Pancreas (tissue), 10 donors: Measurements from ENCODE around the gene PWWP2B. TPM values are rescaled to one million over a fixed set of nuclear protein-coding genes. Genes with fewer than 3 reads are reported as not detected.

Source experiments
- ATAC-seq, 4 donors: fragments of 200-7000 bp; cut with Tn5 transposase; one replicate each; pipeline versions ENCODE4 v1.8.0 to v1.9.1; 2020; ENCODE audit warnings: mild to moderate bottlenecking in 4 of 4, moderate library complexity in 4 of 4
- DNase-seq, 6 donors: peaks; one replicate each; pipeline ENCODE4 v3.0.0-alpha.2; 2020
- FAIRE-seq: peaks from 2 replicates; lab custom pipeline; 2012; peaks lifted over from hg19 to GRCh38; lab: Jason Lieb, UNC
- H3K27ac ChIP-seq, 4 donors: fragments of 200-600 bp; sonication (generic); 1 replicate in 3 of 4; 2 replicates in 1 of 4; pipeline versions ENCODE4 v1.5.0 to v1.8.0; 2020
- H3K27me3 ChIP-seq, 4 donors: fragments of 200-600 bp; one replicate each; pipeline ENCODE4 v1.8.0; 2021
- H3K36me3 ChIP-seq, 3 donors: fragments of 200-600 bp; sonication (generic) in 1 of 3; one replicate each; pipeline versions ENCODE4 v1.5.0 to v1.8.0; 2020 to 2021
- H3K4me1 ChIP-seq, 3 donors: fragments of 200-600 bp; one replicate each; pipeline ENCODE4 v1.8.0; 2021
- H3K4me3 ChIP-seq, 4 donors: fragments of 200-600 bp; sonication (generic) in 2 of 4; one replicate each; pipeline versions ENCODE4 v1.5.0 to v1.8.0; 2020 to 2021
- H3K9me3 ChIP-seq, 4 donors: fragments of 200-600 bp; one replicate each; pipeline ENCODE4 v1.8.0; 2021
- WGBS, 2 donors: extraction: QIAGEN DNeasy Blood & Tissue Kit; methylation state at CpG; one replicate each; pipeline ENCODE4 v1.1.7; 2013; 5-methylcytosine and 5-hydroxymethylcytosine counted together
- intact Hi-C, 3 donors: fragments of 100-400 bp; cut with DNase I; formaldehyde crosslinking; loops; one replicate each; pipeline versions ENCODE4 v1.11.1 to v1.14.2; 2022
- polyA plus RNA-seq, 2 donors: library from polyadenylated mRNA; stranded (reverse); fragments of 200-250 nt; gene quantifications; one replicate each; pipeline ENCODE4 v1.2.3, GENCODE V29; 2013
- total RNA-seq, 6 donors: library from RNA; stranded (reverse); fragmentation: NEBNext Ultra II Directional in 4 of 6; extraction: Animal tissue kit (Norgen Biotek cat#: 25700) in 4 of 6; gene quantifications; one replicate each; pipeline versions ENCODE4 v1.2.1 to v1.2.4, GENCODE V29; 2021 to 2023
- TF ChIP-seq, protein P1 (sequence below), 4 donors: fragments of 200-600 bp; sonication (generic) in 3 of 4; IDR thresholded peaks; one replicate each; pipeline versions ENCODE4 v1.5.0 to v1.8.0; 2021; ENCODE audit warnings: antibody characterized with exemption in 4 of 4
- donor health status: healthy with polysubstance abuse.
- donor health status: DM: no; HTN: no; CAD: no; lungs with moderate emphysema.
- donor health status: DM: no; HTN: no; CAD: no.
- donor health status: control.
- donor health status: control.
- donor health status: Bipolar disorder and iron deficiency.
- donor health status: DM: yes; HTN: yes; CAD: no.
- donor health status: DM: no; HTN: no; CAD: no.
- donor health status: DM: no; HTN: no; CAD: no.
- donor health status: DM: yes; HTN: yes; CAD: no.

PWWP2B gene
- total and polyA plus RNA-seq, 8 donors, result 17.8 to 44.1 (median 25.2) TPM

DNA sequence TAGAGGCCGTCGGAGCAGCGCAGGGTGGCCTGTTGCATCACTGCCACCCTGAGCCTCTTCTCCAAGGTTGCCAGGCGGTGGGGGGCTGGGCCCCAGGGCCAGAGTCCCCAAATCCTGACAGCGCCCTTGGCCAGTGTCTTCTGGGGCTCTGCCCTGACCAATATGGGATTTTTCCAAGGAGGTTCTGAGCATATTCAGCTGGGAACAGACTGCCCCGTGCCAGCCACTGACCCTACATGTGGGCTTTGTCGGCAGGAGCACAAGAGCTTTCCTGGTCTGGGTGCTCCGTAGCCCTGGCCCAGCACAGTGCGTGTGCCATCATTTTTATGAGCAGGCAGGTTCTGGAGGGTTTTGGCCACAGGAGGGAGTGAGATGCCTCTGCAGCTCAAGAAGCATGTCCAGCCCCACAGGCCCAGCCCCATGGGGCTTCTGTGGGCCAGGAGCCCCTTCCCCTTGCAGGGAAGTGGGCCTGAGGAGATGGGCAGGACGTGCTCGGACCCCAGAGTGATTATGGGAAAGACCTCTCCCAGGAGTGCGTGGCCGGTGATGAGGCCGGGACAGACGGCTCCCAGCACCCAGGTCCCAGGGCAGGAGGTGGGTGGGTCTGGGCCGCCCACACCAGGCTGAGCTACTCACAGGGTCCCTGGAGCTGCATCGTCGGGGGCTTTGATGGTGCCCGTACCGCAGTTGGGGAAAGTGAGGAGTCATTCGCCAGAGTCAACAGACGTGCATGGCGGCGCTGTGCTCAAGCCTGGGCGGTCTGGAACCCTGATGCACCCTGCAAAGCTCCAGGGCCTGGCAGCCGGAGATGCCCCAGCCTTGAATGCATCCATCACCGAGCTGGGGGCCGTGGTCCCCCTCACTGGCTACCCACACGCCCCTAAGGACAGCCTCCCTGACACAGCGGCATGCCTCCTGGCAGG is 66.6 kb downstream of the PWWP2B start:
- Histone ChIP-seq H3K27ac (peak overlapping the region in 1 of 4 donors; percentile 66), H3K9me3 (no peaks in the 10 kb centered on the region), H3K4me3 (no peak overlapping the region), H3K4me1 (peaks cover 12 to 13% (median 13%) of the 10 kb centered on the region in 3 donors), H3K36me3 (no peaks in the 10 kb centered on the region), H3K27me3 (no peaks in the 10 kb centered on the region)
- TF ChIP-seq, protein P1, sequence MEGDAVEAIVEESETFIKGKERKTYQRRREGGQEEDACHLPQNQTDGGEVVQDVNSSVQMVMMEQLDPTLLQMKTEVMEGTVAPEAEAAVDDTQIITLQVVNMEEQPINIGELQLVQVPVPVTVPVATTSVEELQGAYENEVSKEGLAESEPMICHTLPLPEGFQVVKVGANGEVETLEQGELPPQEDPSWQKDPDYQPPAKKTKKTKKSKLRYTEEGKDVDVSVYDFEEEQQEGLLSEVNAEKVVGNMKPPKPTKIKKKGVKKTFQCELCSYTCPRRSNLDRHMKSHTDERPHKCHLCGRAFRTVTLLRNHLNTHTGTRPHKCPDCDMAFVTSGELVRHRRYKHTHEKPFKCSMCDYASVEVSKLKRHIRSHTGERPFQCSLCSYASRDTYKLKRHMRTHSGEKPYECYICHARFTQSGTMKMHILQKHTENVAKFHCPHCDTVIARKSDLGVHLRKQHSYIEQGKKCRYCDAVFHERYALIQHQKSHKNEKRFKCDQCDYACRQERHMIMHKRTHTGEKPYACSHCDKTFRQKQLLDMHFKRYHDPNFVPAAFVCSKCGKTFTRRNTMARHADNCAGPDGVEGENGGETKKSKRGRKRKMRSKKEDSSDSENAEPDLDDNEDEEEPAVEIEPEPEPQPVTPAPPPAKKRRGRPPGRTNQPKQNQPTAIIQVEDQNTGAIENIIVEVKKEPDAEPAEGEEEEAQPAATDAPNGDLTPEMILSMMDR (IDR thresholded peaks at IDR 0.05), result no peak
- no peak for ATAC-seq
- intact Hi-C loops, result no loop called here
- WGBS, 2 donors, result 85 to 87% methylated on average over 30 of the region's 30 CpGs
- FAIRE-seq, result no peak
- DNase-seq, result peak in 3 of 6 donors; percentile 24 to 73 (median 57)

DNA sequence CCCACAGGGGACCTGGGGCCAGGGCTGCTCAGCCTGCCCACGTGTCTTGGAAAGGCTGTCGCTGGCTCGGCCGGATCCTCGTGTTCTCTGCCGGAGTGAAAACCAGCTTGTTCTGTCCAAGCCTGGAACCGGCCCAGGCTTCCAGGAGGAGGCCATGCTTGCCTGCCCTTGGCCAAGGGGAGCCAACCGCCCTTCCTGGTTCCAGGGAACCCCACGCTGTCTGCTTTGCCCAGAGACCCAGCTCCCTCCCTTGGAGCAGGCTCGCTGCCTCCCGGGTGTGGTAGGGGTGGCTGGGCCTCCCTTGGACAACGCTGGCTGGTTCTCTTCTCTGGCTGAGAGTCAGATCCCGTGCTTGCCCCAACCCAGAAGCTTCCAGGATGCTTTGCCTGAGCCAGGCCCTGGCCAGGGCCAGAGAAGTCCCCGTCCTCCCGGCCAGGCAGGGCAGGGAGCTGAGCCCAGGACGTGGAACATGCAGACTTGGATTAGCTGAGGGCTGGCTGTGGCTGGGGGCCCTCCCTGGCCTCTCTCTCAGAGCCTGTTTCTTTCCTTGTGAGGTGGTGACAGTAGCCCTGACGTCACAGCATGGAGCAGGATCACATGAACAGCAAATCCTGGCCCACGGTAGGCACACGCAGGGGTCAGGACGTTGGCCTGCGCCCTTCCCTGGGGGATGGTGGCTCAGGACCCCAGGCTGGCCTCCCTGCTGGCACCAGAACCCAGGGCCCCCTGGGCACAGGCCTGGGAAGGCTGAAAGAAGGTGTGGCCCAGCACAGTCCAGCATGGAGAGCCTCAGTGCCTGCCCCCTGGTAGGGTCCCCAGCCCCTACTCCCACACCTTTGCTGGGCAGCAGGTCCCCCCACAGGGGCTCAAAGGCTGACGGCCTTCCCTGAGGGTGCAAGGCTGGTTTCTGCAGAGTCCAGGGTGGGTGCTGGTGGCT is 67.5 kb downstream of the PWWP2B start:
- H3K27me3 ChIP-seq, result no peaks in the 10 kb centered on the region
- intact Hi-C loops, result no loop called here
- ATAC-seq (peak; percentile 22 to 55 (median 32)), DNase-seq (peak in 4 of 6 donors; percentile 52 to 88 (median 67)), FAIRE-seq (no peak)
- WGBS, 2 donors, result 67 to 70% methylated on average over 21 to 22 of the region's 22 CpGs
- H3K4me3 ChIP-seq, result no peak overlapping the region
- peak overlapping the region; percentile 48 to 66 (median 62) for H3K27ac ChIP-seq
- H3K9me3 ChIP-seq, result no peaks in the 10 kb centered on the region
- H3K36me3 ChIP-seq, result no peaks in the 10 kb centered on the region
- TF ChIP-seq, protein P1 (IDR thresholded peaks at IDR 0.05), result no peak
- H3K4me1 ChIP-seq, result peaks cover 4 to 9% (median 5%) of the 10 kb centered on the region in 3 donors

DNA sequence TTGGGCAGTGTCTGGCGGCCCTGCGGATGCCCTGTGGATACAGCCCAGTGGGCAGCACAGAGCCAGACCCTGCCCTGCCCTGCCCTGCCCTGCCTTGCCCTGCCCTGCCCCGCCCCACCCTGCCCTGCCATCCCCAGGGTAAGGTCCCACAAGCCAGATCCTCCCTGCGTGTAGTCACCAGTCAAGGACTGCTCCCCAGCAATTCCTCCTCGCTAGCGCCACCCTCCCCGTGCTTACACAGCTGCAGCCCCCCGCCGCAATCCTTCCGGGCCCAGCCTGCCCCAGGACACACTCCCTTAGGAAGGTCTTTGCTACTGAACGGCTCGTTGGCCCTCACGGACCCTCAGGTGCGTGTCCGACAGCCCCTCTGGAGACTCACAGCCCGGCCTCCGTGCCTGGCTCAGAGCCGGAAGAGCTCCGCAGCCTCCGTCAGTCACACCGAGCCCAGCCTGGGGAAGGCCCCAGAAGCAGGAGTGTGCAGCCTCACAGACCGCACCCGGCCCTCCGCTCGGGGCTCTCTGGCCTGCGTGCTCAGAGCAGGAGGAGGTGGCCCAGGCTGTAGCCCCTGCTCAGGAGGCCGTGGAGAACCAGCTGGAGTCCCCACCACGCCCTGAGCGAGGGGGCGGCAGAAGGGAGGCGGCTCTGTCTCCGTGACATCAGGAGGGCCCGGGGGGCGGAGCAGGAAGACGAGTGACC is 68.3 kb downstream of the PWWP2B start:
- H3K27ac ChIP-seq, result no peak overlapping the region
- intact Hi-C loops, result no loop called here
- no peak for FAIRE-seq
- WGBS, 2 donors, result 92 to 94% methylated on average over 34 to 35 of the region's 35 CpGs
- H3K36me3 ChIP-seq, result no peaks in the 10 kb centered on the region
- H3K27me3 ChIP-seq, result no peaks in the 10 kb centered on the region
- H3K4me3 ChIP-seq, result no peak overlapping the region
- no peaks in the 10 kb centered on the region for H3K9me3 ChIP-seq
- no peak for ATAC-seq
- H3K4me1 ChIP-seq, result peaks cover 0 to 5% (median 4%) of the 10 kb centered on the region in 3 donors
- DNase-seq, result peak in 2 of 6 donors; percentile 29 to 56
- TF ChIP-seq, protein P1 (IDR thresholded peaks at IDR 0.05), result no peak

DNA sequence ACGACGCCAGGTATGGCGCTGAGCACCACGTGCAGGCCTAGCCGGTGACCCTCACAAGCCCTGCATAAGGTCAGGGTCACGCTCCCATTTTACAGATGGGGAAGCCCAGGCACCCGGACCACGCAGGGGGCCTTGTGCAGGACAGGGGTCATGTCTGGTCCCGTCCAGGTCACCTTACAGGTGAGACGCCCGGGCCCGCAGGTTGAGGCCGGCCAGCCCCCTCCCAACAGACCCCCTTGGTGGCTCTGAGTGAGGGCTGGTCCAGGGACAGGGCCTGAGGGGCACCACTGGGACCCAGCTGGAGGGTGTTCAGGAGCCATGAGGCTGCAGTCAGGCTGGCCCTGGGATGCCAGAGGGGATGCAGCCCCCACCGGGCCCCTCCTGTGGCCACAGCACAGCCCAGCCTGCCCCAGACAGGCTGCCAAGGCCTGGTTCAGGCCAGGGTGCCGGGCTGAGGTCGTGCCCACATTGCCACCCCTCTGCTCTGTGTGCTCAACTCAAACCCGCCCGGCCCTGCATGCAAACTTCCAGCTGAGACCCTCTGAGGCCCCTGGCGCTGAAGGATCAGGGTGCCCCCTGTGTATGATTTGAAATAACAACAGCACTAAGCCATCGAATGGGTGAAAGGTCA is 69.0 kb downstream of the PWWP2B start:
- Histone ChIP-seq H3K36me3 (no peaks in the 10 kb centered on the region), H3K4me1 (peaks cover 0 to 5% (median 4%) of the 10 kb centered on the region in 3 donors), H3K27ac (no peak overlapping the region), H3K9me3 (no peaks in the 10 kb centered on the region), H3K4me3 (no peak overlapping the region), H3K27me3 (no peaks in the 10 kb centered on the region)
- DNase-seq, result peak in 2 of 6 donors; percentile 28 to 75
- FAIRE-seq, result no peak
- TF ChIP-seq, protein P1 (IDR thresholded peaks at IDR 0.05), result no peak
- ATAC-seq, result no peak
- 90 to 91% methylated on average over 20 of the region's 20 CpGs for WGBS, 2 donors
- intact Hi-C loops, result no loop called here
